ENCODE data around the gene NCBP2.

NCBP2 gene

DNA sequence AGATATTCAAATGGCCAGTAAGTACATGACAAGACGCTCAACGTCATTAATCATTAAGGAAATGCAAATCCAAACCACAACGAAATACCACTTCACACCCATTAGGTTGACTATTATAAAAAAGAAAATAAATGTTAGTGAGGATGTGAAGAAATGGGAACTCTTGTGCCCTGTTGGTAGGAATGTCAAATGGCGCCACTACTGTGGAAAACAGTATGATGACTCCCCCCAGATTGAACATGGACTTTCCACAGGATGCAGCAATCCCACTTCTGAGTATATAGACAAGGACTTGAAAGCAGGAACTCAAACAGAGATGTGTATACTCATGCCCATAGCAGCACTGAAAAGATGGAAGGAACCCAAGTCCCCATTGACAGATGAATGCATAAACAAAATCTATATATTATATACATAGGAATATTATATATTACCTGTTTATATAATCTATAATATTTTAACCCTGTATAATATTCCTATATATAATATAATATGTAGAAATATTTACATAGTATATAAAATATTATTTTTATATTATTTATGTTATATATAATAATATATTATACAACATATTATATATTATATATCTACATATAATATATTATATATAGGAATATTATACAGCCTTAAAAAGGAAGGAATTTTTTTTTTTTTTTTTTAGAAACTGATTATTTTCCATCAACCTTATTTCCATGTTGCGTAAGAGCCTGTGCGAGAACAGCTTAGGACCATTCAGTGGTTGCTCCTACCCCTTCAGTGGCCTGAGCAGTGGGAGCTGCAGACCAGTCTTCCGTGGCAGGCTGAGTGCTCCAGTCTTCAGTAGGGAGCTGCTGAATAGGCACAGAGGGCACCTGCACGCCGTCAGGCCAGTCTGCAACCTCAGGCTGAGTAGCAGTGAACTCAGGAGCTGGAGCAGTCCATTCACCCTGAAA, 43.9 kb upstream of the NCBP2 start:
- Histone ChIP-seq H3K27me3 (replicated peaks in 2 of 5; ENCODE audit: control insufficient read depth in 4 of 5, insufficient read depth in 5 of 5, low read length in 4 of 5) (no peaks in the 10 kb centered on the region), H3K4me1 (ENCODE audit: control extremely low read depth in 1 of 4, control insufficient read depth in 4 of 4, insufficient read depth in 4 of 4, low read length in 3 of 4) (no peaks in the 10 kb centered on the region), H3K4me3 (ENCODE audit: control insufficient read depth in 1 of 7, extremely low read depth in 1 of 7, insufficient read depth in 4 of 7, low read depth in 2 of 7, low read length in 6 of 7) (no peak overlapping the region), H3K9me3 (ENCODE audit: control extremely low read depth in 1 of 5, control insufficient read depth in 4 of 5, insufficient read depth in 2 of 5, low read depth in 1 of 5, low read length in 4 of 5) (peaks cover 3 to 16% (median 5%) of the 10 kb centered on the region in 5 experiments), H3K36me3 (ENCODE audit: control insufficient read depth in 4 of 4, insufficient read depth in 4 of 4, low read length in 3 of 4) (no peaks in the 10 kb centered on the region), H3K27ac (ENCODE audit: insufficient read depth in 1 of 2, low read depth in 1 of 2, low read length in 2 of 2, poor library complexity in 1 of 2, severe bottlenecking in 2 of 2) (no peak overlapping the region)
- ChIA-PET CTCF (no interaction called here), POLR2A (no interaction called here)
- no peak for DNase-seq
- 100% methylated on average over 5 of the region's 9 CpGs for WGBS (ENCODE audit: insufficient coverage)

DNA sequence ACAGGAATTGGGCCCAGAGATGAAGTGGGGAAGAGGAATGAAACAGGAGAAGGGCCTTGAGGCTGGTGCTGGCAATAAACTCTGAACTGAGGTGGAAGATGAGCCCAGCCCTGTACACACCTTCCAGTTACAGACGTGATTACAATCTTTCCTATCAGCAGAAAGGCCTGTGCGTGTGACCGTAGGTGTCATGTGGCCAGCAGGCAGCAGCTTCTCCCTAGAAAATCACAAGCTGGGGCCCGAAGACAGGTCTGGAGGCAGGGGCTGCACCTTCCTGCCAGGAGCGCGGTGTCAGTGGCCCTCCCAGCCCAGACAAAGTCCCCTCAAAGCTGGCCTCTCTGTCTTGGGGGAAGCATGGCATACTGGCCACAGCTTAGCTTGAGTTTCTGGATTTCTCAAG, 43.0 kb upstream of the NCBP2 start:
- no peak for DNase-seq
- POLR2A ChIA-PET: no interaction called here
- H3K9me3 ChIP-seq (ENCODE audit: control extremely low read depth in 1 of 5, control insufficient read depth in 4 of 5, insufficient read depth in 2 of 5, low read depth in 1 of 5, low read length in 4 of 5): peaks cover 3 to 16% (median 5%) of the 10 kb centered on the region in 5 experiments
- CTCF ChIA-PET: interaction anchor here (0.6 kb wide), 1 partner anchor 119 kb away, joined by 3 read pairs; no protein-coding TSS in a partner anchor
- WGBS (ENCODE audit: insufficient coverage): 100% methylated on average over 5 of the region's 6 CpGs
- H3K4me1 ChIP-seq (ENCODE audit: control extremely low read depth in 1 of 4, control insufficient read depth in 4 of 4, insufficient read depth in 4 of 4, low read length in 3 of 4): no peaks in the 10 kb centered on the region
- no peak overlapping the region for H3K27ac ChIP-seq (ENCODE audit: insufficient read depth in 1 of 2, low read depth in 1 of 2, low read length in 2 of 2, poor library complexity in 1 of 2, severe bottlenecking in 2 of 2)
- no peaks in the 10 kb centered on the region for H3K36me3 ChIP-seq (ENCODE audit: control insufficient read depth in 4 of 4, insufficient read depth in 4 of 4, low read length in 3 of 4)
- H3K4me3 ChIP-seq (ENCODE audit: control insufficient read depth in 1 of 7, extremely low read depth in 1 of 7, insufficient read depth in 4 of 7, low read depth in 2 of 7, low read length in 6 of 7): no peak overlapping the region
- no peaks in the 10 kb centered on the region for H3K27me3 ChIP-seq (replicated peaks in 2 of 5; ENCODE audit: control insufficient read depth in 4 of 5, insufficient read depth in 5 of 5, low read length in 4 of 5)

DNA sequence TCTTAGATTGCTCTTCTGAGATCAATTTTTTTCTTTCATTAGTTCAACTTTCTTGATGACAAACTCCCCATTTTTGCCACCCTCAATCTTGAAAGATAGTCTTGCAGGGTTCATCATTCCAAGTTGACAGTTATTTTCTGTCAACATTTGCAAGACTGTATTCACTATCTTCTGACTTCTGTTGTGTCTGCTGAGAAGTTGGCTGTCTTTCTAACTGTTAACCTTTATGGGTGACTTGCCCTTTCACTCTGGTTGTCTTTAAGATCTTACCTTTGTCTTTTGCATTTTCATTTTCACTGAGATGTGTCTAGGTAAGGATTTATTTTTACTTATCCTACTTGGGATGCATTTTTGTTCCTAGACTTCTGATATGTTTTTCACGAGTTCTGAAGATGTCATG, 40.9 kb upstream of the NCBP2 start:
- H3K9me3 ChIP-seq (ENCODE audit: control extremely low read depth in 1 of 5, control insufficient read depth in 4 of 5, insufficient read depth in 2 of 5, low read depth in 1 of 5, low read length in 4 of 5): peaks cover 3 to 16% (median 5%) of the 10 kb centered on the region in 5 experiments
- H3K4me3 ChIP-seq (ENCODE audit: control insufficient read depth in 1 of 7, extremely low read depth in 1 of 7, insufficient read depth in 4 of 7, low read depth in 2 of 7, low read length in 6 of 7): no peak overlapping the region
- CTCF ChIA-PET: interaction anchor here (1.2 kb wide), 1 partner anchor 14 kb away, joined by 4 read pairs; no protein-coding TSS in a partner anchor
- no peak overlapping the region for H3K27ac ChIP-seq (ENCODE audit: insufficient read depth in 1 of 2, low read depth in 1 of 2, low read length in 2 of 2, poor library complexity in 1 of 2, severe bottlenecking in 2 of 2)
- POLR2A ChIA-PET: no interaction called here
- 88% methylated on average over 1 of the region's 1 CpG for WGBS (ENCODE audit: insufficient coverage)
- H3K4me1 ChIP-seq (ENCODE audit: control extremely low read depth in 1 of 4, control insufficient read depth in 4 of 4, insufficient read depth in 4 of 4, low read length in 3 of 4): no peaks in the 10 kb centered on the region
- no peaks in the 10 kb centered on the region for H3K36me3 ChIP-seq (ENCODE audit: control insufficient read depth in 4 of 4, insufficient read depth in 4 of 4, low read length in 3 of 4)
- DNase-seq: peak in 1 of 3 donors; percentile 18
- no peaks in the 10 kb centered on the region for H3K27me3 ChIP-seq (replicated peaks in 2 of 5; ENCODE audit: control insufficient read depth in 4 of 5, insufficient read depth in 5 of 5, low read length in 4 of 5)

DNA sequence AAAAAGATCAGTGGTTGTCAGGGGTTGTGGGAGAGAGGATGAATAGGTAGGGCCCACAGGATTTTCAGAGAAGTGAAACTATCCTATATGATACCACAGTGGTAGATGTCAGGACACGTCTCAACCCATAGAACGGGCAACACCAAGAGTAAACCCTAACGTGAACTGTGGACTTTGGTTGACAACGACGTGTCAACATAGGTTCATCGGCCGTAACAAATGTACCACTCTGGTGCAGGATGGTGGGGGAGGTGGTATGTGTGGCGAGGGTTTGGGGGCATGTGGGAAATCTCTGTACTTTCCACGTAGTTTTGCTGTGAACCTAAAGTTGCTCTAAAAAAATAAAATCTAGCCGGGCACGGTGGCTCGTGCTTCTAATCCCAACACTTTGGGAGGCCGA, 39.3 kb upstream of the NCBP2 start:
- over 99% methylated on average over 12 of the region's 13 CpGs for WGBS (ENCODE audit: insufficient coverage)
- Histone ChIP-seq H3K9me3 (ENCODE audit: control extremely low read depth in 1 of 5, control insufficient read depth in 4 of 5, insufficient read depth in 2 of 5, low read depth in 1 of 5, low read length in 4 of 5) (peaks cover 3 to 16% (median 5%) of the 10 kb centered on the region in 5 experiments), H3K36me3 (ENCODE audit: control insufficient read depth in 4 of 4, insufficient read depth in 4 of 4, low read length in 3 of 4) (no peaks in the 10 kb centered on the region), H3K27me3 (replicated peaks in 2 of 5; ENCODE audit: control insufficient read depth in 4 of 5, insufficient read depth in 5 of 5, low read length in 4 of 5) (no peaks in the 10 kb centered on the region), H3K27ac (ENCODE audit: insufficient read depth in 1 of 2, low read depth in 1 of 2, low read length in 2 of 2, poor library complexity in 1 of 2, severe bottlenecking in 2 of 2) (no peak overlapping the region), H3K4me1 (ENCODE audit: control extremely low read depth in 1 of 4, control insufficient read depth in 4 of 4, insufficient read depth in 4 of 4, low read length in 3 of 4) (no peaks in the 10 kb centered on the region), H3K4me3 (ENCODE audit: control insufficient read depth in 1 of 7, extremely low read depth in 1 of 7, insufficient read depth in 4 of 7, low read depth in 2 of 7, low read length in 6 of 7) (no peak overlapping the region)
- ChIA-PET CTCF (no interaction called here), POLR2A (no interaction called here)
- DNase-seq: no peak

DNA sequence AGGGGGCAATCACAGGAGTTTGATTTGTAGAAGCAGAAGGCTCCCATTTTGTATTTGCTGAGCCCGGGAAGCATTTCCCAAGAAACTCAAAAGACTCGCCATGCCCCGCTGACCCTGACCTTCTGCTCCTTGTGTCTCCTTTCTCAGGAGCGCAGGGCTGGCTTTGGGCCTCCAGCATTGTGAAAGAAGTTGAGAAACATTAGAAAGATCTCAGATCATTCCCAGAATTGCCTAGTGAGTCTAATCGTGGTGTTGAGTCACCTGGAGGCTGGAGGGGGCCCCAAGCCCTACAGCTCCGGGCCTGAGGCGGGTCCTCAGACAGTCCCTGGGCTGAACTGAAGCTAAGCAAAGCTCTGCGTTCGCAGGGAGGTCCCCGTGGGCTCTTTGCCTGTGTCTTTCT, 37.2 kb upstream of the NCBP2 start:
- WGBS (ENCODE audit: insufficient coverage): 88% methylated on average over 4 of the region's 10 CpGs
- DNase-seq: no peak

DNA sequence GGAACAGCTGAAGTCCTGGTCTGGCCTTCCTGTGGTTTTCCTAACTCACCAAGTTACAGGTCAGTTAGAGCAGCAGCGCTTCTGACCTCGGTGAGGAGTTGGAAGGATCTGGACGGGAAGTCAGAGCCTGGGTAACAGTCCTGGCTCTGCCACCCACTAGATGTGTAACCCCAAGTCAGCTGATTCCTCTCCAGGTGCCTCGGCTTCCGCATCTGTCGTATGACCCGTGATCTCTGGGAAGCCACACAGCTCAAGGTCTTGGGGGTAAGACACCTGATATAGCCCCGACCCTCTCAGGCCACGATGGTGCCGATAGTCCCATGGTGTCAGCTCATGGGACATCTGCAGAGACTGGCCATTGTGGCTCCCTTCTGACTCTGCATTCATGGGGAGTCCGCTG, 34.6 kb upstream of the NCBP2 start:
- Histone ChIP-seq H3K9me3 (ENCODE audit: control extremely low read depth in 1 of 5, control insufficient read depth in 4 of 5, insufficient read depth in 2 of 5, low read depth in 1 of 5, low read length in 4 of 5) (peaks cover 0 to 4% (median 0%) of the 10 kb centered on the region in 5 experiments), H3K27ac (ENCODE audit: insufficient read depth in 1 of 2, low read depth in 1 of 2, low read length in 2 of 2, poor library complexity in 1 of 2, severe bottlenecking in 2 of 2) (no peak overlapping the region), H3K36me3 (ENCODE audit: control insufficient read depth in 4 of 4, insufficient read depth in 4 of 4, low read length in 3 of 4) (no peaks in the 10 kb centered on the region), H3K4me1 (ENCODE audit: control extremely low read depth in 1 of 4, control insufficient read depth in 4 of 4, insufficient read depth in 4 of 4, low read length in 3 of 4) (no peaks in the 10 kb centered on the region), H3K27me3 (replicated peaks in 2 of 5; ENCODE audit: control insufficient read depth in 4 of 5, insufficient read depth in 5 of 5, low read length in 4 of 5) (no peaks in the 10 kb centered on the region), H3K4me3 (ENCODE audit: control insufficient read depth in 1 of 7, extremely low read depth in 1 of 7, insufficient read depth in 4 of 7, low read depth in 2 of 7, low read length in 6 of 7) (no peak overlapping the region)
- CTCF ChIA-PET: interaction anchor here (0.6 to 1.7 kb wide), 3 partner anchors 14 to 22 kb away, joined by 3 to 4 read pairs (median 4); no protein-coding TSS in a partner anchor
- DNase-seq: no peak
- POLR2A ChIA-PET: no interaction called here
- WGBS (ENCODE audit: insufficient coverage): 94% methylated on average over 10 of the region's 11 CpGs

More for the DNA sequence above, 37.2 kb upstream of the NCBP2 start:
- H3K36me3 ChIP-seq (ENCODE audit: control insufficient read depth in 4 of 4, insufficient read depth in 4 of 4, low read length in 3 of 4): no peaks in the 10 kb centered on the region
- H3K27ac ChIP-seq (ENCODE audit: insufficient read depth in 1 of 2, low read depth in 1 of 2, low read length in 2 of 2, poor library complexity in 1 of 2, severe bottlenecking in 2 of 2): no peak overlapping the region
- CTCF ChIA-PET: interaction anchor here (1.0 kb wide), 1 partner anchor 50 kb away, joined by 4 read pairs; the partner anchor contains the start of gene MELTF
- H3K9me3 ChIP-seq (ENCODE audit: control extremely low read depth in 1 of 5, control insufficient read depth in 4 of 5, insufficient read depth in 2 of 5, low read depth in 1 of 5, low read length in 4 of 5): peaks cover 3 to 16% (median 5%) of the 10 kb centered on the region in 5 experiments
- H3K27me3 ChIP-seq (replicated peaks in 2 of 5; ENCODE audit: control insufficient read depth in 4 of 5, insufficient read depth in 5 of 5, low read length in 4 of 5): no peaks in the 10 kb centered on the region
- no peaks in the 10 kb centered on the region for H3K4me1 ChIP-seq (ENCODE audit: control extremely low read depth in 1 of 4, control insufficient read depth in 4 of 4, insufficient read depth in 4 of 4, low read length in 3 of 4)
- POLR2A ChIA-PET: no interaction called here
- H3K4me3 ChIP-seq (ENCODE audit: control insufficient read depth in 1 of 7, extremely low read depth in 1 of 7, insufficient read depth in 4 of 7, low read depth in 2 of 7, low read length in 6 of 7): no peak overlapping the region

DNA sequence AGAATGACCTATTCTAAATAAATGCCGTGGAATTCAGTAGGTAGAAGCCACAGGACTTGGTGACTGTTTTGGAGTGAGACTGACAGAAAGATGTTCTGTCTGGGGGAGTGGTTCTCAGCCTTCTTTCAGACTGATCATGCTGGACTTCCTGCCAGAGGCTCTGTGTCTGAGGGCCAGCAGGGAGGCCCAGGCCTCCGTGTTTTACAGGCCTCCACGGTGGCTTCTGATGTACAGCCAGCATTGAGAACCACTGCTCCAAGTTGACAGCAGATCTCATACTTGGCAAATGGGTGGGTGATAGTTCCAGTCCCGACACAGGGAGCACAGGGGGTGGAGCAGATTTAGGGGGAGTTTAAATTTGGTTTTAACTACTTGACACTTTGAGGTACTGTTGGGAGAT, 33.0 kb upstream of the NCBP2 start:
- no peak for DNase-seq
- Histone ChIP-seq H3K27ac (ENCODE audit: insufficient read depth in 1 of 2, low read depth in 1 of 2, low read length in 2 of 2, poor library complexity in 1 of 2, severe bottlenecking in 2 of 2) (no peak overlapping the region), H3K9me3 (ENCODE audit: control extremely low read depth in 1 of 5, control insufficient read depth in 4 of 5, insufficient read depth in 2 of 5, low read depth in 1 of 5, low read length in 4 of 5) (peaks cover 0 to 2% (median 0%) of the 10 kb centered on the region in 5 experiments), H3K27me3 (replicated peaks in 2 of 5; ENCODE audit: control insufficient read depth in 4 of 5, insufficient read depth in 5 of 5, low read length in 4 of 5) (no peaks in the 10 kb centered on the region), H3K36me3 (ENCODE audit: control insufficient read depth in 4 of 4, insufficient read depth in 4 of 4, low read length in 3 of 4) (no peaks in the 10 kb centered on the region), H3K4me1 (ENCODE audit: control extremely low read depth in 1 of 4, control insufficient read depth in 4 of 4, insufficient read depth in 4 of 4, low read length in 3 of 4) (peaks cover 0 to under 1% (median 0%) of the 10 kb centered on the region in 4 experiments), H3K4me3 (ENCODE audit: control insufficient read depth in 1 of 7, extremely low read depth in 1 of 7, insufficient read depth in 4 of 7, low read depth in 2 of 7, low read length in 6 of 7) (no peak overlapping the region)
- CTCF ChIA-PET: no interaction called here
- POLR2A ChIA-PET: no interaction called here
- 94% methylated on average over 4 of the region's 4 CpGs for WGBS (ENCODE audit: insufficient coverage)

Data from common myeloid progenitor, CD34-positive (primary cell).